Islet of Langerhans (tissue), 1 donor: ENCODE data around the gene SRC.
"Not testable (repeated sequence)": the region's sequence is repeated elsewhere in the genome, so short reads cannot be mapped to it uniquely, and the experiment has no call there.

Experiments
- FAIRE-seq: peaks from one replicate; lab custom pipeline; 2011; peaks lifted over from hg19 to GRCh38; lab: Jason Lieb, UNC

SRC gene

DNA sequence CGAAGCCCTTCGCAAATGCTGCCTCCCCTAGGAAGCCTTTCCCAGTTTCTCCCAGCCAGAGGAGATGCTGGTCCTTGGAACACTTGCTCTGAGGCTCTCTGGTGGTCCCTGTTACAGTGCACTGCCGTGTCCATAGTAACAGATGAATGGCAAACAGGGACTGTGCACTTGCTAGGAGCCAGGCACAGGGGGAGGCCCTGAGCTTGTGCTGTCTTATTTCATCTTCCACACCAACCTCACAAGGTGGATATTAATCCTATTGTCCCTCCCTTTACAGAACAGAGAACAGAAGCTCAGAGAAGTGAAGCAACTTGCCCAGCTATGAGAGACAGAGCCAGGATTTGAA, 19.0 kb downstream of the SRC start:
- FAIRE-seq: no peak

- no peak for FAIRE-seq
Observed at GRCh38 chr20:37365760-37366638, 20.1 kb downstream of the SRC start.

DNA sequence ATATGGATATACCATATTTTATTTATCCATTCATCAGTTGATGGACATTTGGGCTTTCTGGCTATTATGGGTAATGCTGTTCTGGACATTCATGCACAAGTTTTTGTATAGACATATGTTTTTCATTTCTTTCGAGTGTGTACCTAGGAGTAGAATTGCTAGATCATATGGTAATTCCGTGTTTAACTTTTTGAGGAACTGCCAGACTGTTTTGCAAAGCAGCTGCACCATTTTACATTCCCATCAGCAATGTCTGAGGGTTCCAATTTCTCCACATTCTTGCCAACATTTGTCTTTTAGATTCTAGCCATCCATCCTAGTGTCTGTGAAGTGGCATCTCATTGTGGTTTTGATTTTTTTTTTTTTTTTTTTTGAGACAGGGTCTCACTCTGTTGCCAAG, 20.8 kb downstream of the SRC start:
- FAIRE-seq: no peak

DNA sequence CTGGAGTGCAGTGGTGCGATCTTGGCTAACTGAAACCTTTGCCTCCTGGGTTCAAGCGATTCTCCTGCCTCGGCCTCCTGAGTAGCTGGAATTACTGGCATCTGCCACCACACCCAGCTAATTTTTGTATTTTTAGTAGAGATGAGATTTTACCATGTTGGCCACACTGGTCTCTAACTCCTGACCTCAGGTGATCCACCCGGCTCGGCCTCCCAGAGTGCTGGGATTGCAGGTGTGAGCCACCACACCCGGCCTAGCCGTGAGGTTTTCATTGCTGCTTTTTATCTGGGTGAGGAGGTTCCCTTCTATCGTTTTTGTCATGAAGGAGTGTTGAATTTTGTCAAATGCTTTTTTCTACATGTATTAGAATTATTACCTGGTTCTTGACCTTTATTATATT, 23.9 kb downstream of the SRC start:
- no peak for FAIRE-seq

DNA sequence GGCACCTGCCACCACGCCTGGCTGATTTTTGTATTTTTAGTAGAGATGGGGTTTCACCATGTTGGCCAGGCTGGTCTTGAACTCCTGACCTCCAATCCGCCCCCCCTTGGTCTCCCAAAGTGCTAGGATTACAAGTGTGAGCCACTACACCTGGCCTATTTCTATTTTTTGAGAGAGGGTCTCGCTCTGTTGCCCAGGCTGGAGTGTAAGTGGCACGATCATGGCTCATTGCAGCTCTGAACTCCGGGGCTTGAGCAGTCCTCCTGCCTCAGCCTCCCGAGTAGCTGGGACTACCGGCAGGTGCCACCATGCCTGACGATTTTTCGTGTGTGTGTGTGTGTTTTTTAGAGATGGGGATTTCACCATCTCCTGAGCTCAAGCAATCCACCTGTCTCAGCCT, 25.9 kb downstream of the SRC start:
- FAIRE-seq: not testable (repeated sequence)

- FAIRE-seq: no peak
Observed at GRCh38 chr20:37372441-37372840, 26.5 kb downstream of the SRC start.

GRCh38 chr20:37373020-37373598, 27.2 kb downstream of the SRC start:
- FAIRE-seq: no peak

DNA sequence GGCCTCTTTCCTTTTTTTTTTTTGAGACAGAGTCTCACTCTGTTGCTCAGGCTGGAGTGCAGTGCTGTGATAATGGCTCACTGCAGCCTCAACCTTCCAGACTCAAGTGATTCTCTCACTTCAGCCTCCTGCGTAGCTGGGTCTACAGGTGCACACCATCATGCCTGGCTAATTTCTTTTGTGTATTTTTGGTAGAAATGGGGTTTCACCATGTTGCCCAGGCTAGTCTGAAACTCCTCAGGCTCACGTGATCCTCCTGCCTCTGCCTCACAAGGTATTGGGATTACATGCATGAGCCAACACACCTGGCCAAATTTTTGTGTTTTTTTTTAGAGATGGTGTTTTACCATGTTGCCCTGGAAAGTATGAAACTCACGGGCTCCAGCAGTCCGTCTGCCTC, 29.3 kb downstream of the SRC start:
- no peak for FAIRE-seq

- no peak for FAIRE-seq
Observed at GRCh38 chr20:37376324-37376723, 30.4 kb downstream of the SRC start.

GRCh38 chr20:37376791-37377190, 30.9 kb downstream of the SRC start:
- FAIRE-seq: no peak

GRCh38 chr20:37377346-37378081, 31.6 kb downstream of the SRC start:
- FAIRE-seq: no peak

GRCh38 chr20:37378420-37378784, 32.5 kb downstream of the SRC start:
- no peak for FAIRE-seq

DNA sequence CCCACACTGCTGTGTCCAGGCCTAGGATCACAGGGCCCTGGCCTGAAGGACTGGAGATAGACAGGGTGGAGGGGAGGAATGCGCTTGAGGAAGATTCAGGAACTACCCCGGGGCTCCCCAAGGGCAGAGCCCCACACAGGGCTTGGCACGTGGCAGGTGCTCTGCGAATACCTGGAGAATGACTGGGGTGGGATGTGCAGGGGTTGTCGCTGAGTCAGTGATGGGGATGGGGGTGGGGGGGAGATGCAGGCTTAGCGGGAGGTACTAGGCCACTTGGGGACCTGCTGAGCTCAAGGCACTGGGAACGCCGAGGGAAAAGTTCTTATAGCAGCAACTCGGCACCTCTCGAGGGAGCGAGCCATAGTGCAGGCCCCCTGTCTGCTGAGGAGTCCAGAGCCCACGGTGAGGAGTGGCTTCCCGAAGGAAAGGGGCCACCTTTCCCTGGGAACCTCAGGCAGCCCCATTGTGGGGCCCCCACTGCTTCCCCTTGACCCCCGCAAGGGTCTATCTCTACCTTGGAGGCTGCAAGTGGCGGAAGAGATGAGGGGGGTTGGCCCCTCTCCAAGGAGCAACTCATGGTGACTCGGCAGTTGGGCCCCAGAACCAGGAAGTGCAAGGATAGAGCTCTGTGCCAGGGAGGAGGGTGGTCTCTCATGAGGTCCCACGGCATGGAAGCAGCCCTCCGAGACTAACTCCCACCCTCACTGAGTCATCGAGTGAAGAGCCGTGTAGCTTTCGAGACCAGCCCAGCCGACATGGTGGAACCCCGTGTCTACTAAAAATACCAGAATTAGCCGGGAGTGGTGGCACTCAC, 33.1 kb downstream of the SRC start:
- no peak for FAIRE-seq

DNA sequence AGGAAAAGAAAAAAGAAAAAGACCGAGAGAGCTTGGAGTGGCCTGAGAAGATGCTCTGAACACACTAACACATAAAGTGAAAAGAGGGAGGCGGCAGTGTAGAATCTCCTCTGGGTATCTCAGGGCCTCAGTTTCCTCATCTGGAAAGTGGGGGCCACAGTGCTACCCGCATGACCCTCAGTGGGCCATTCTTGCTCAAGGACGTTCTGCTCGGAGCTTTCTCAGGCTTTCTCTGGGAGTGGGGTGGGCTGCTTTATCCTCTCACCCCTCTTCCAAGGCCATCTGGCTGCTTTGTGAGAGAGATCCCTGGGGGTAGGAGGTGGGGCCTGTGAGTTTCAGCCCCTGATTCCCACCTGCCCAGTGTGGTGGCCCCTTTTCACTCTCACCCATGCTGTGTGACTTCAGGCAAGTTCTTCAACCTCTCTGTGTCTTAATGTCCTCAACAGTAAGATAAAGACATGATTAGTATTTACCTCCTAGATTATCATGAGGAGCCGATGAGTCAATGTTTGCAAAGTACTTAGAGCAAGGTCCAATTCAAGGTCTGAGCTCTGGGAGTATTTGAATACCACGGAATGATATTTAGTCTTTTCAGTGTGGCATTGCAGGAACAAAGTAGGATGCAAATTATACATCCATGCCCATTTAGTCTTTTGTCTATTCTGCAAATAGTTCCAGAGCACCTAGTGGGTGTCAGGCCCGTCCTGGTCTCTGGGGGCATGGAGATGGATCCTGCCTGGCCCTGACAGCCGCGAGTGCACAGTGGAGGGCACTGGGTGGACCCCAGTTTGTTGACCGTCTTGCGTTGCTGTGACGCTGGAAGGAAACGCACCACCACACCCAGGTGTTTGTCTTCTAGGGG, 34.3 kb downstream of the SRC start:
- no peak for FAIRE-seq

- no peak for FAIRE-seq
Observed at GRCh38 chr20:37380864-37381579, 35.1 kb downstream of the SRC start.

- no peak for FAIRE-seq
Observed at GRCh38 chr20:37381621-37382471, 35.9 kb downstream of the SRC start.

GRCh38 chr20:37382482-37383120, 36.7 kb downstream of the SRC start:
- no peak for FAIRE-seq

DNA sequence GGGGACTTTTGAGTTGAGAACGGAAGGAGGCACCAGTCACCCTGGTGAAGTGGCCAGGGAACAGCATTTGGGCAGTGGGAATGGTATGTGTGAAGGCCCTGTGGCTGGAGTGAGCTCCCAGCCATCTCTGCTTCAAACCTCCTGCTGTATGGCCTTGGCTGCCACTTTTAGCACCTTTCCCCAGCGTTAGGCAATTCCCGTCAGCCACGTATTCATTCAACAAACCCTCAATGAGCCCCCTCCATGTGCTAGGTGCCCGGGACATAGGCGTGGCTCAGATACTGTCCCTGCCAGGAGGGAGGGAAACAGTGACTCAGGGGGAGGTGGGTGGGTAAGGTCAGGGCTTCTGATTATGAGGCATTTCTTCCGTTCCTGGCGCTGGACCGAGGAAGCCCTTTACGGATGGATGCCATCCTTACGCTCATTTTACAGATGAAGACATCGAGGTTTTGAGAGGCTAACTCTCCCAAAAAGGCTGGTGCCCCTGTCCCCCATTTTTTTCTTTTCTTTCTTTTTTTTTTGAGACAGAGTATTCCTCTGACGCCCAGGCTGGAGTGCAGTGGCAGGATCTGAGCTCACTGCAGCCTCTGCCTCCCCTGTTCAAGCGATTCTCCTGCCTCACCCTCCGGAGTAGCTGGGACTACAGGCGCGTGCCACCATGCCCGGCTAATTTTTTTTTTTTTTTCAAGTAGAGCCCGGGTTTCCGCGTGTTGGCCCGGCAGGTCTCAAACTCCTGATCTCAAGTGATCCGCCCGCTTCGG, 37.5 kb downstream of the SRC start:
- FAIRE-seq: no peak

DNA sequence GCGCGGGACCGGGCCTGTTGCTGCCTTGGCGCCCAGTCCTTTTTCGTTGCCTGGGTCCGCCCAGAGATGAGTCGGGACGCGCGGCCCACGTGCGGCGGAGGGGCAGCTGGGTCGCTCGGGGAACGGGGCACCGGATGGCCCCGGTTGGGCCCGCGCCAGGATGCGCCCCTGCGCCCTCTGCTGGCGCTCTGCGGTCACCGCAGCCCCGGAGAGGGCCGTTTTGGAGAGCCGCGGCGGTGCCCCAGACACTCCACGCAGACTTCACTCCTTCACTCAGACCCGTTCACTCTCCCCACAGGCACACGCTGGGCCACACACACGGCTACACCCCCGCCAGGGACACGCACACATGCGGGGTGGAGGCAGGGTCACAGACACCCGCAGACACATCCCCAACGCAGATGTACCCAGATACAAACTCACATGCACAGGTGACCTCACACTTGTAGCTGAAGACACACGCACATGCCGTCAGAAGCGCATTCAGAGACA, 38.8 kb downstream of the SRC start:
- FAIRE-seq: no peak
